Transverse colon (tissue), 4 donors: Measurements from ENCODE around the gene HABP2.

Experiments
- EP300 ChIP-seq: sonication (generic); formaldehyde crosslinking; IDR thresholded peaks from one replicate; pipeline ENCODE4 v1.6.1; 2017; ENCODE audit warnings: antibody characterized with exemption, low read depth
- POLR2A ChIP-seq: fragments of 450-650 bp; IDR thresholded peaks from one replicate; pipeline ENCODE4 v1.6.1; 2016; ENCODE audit warnings: antibody characterized with exemption, mild to moderate bottlenecking, moderate library complexity
- POLR2AphosphoS5 ChIP-seq, 3 donors: sonication (generic); formaldehyde crosslinking; IDR thresholded peaks; one replicate each; pipeline ENCODE4 v1.6.1; 2016; ENCODE audit warnings: antibody characterized with exemption in 3 of 3
- TF ChIP-seq, protein P1 (sequence below), 5 experiments: fragments of 200-600 bp in 3 of 5; fragments of 450-650 bp in 2 of 5; sonication (generic) in 3 of 5; IDR thresholded peaks; 1 replicate in 2 of 5; 2 replicates in 3 of 5; pipeline ENCODE4 v1.5.1; 2016 to 2017; ENCODE audit warnings: antibody characterized with exemption in 5 of 5, inconsistent platforms in 3 of 5, mild to moderate bottlenecking in 2 of 5, moderate library complexity in 1 of 5

DNA sequence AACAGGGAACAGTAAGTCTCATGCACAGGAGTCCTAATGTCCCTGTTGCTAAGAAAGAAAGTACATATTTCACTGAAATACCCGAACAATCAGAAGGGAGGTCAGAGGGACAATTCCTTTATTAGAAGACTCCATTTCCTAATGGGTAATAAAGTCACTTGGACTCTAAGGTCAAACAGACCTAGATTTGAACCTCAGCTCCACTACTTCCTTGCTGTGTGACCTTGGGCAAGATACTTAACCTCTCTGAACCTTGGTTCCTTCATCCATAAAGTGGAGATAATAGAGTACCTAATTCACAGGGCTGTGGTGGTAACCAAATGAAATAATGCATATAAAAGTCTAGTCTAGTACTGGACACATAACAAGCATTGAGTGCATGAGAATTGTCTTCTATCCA is 29.2 kb upstream of the HABP2 start:
- TF ChIP-seq, protein P1, sequence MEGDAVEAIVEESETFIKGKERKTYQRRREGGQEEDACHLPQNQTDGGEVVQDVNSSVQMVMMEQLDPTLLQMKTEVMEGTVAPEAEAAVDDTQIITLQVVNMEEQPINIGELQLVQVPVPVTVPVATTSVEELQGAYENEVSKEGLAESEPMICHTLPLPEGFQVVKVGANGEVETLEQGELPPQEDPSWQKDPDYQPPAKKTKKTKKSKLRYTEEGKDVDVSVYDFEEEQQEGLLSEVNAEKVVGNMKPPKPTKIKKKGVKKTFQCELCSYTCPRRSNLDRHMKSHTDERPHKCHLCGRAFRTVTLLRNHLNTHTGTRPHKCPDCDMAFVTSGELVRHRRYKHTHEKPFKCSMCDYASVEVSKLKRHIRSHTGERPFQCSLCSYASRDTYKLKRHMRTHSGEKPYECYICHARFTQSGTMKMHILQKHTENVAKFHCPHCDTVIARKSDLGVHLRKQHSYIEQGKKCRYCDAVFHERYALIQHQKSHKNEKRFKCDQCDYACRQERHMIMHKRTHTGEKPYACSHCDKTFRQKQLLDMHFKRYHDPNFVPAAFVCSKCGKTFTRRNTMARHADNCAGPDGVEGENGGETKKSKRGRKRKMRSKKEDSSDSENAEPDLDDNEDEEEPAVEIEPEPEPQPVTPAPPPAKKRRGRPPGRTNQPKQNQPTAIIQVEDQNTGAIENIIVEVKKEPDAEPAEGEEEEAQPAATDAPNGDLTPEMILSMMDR (IDR thresholded peaks at IDR 0.05): no peak
- TF ChIP-seq POLR2AphosphoS5 (IDR thresholded peaks at IDR 0.05) (no peak), EP300 (no peak), POLR2A (no peak)
